ENCODE data around the gene PNKP.

Gene PNKP

GRCh38 chr19:49866933-49867782 lies at the start of gene PNKP (continued):
- TF ChIP-seq TSHZ1 (tag by site-specific recombination; IDR thresholded peaks at IDR 0.05; ENCODE audit: borderline replicate concordance), result no peak
- peak; percentile 90 for TF ChIP-seq ZNF335 (tag by site-specific recombination; conservative IDR thresholded peaks at IDR 0.05)
- TF ChIP-seq IKZF3 (tag by site-specific recombination; IDR thresholded peaks at IDR 0.05), result peak; percentile 86
- peak; percentile 95 for TF ChIP-seq SP2 (tag by site-specific recombination; IDR thresholded peaks at IDR 0.05)
- no peak for TF ChIP-seq ZNF510 (tag by site-specific recombination; IDR thresholded peaks at IDR 0.05; ENCODE audit: insufficient replicate concordance)
- peak; percentile 87; the same call in 1 of the 2 replicates for TF ChIP-seq ZBTB20 (tag by site-specific recombination; IDR thresholded peaks at IDR 0.05)
- TF ChIP-seq ZNF2 (tag by site-specific recombination; IDR thresholded peaks at IDR 0.05), result peak; percentile 59; the same call in 1 of the 2 replicates
- no peak for TF ChIP-seq REPIN1 (tag by site-specific recombination; IDR thresholded peaks at IDR 0.05; ENCODE audit: low read depth)
- TF ChIP-seq, protein P1, sequence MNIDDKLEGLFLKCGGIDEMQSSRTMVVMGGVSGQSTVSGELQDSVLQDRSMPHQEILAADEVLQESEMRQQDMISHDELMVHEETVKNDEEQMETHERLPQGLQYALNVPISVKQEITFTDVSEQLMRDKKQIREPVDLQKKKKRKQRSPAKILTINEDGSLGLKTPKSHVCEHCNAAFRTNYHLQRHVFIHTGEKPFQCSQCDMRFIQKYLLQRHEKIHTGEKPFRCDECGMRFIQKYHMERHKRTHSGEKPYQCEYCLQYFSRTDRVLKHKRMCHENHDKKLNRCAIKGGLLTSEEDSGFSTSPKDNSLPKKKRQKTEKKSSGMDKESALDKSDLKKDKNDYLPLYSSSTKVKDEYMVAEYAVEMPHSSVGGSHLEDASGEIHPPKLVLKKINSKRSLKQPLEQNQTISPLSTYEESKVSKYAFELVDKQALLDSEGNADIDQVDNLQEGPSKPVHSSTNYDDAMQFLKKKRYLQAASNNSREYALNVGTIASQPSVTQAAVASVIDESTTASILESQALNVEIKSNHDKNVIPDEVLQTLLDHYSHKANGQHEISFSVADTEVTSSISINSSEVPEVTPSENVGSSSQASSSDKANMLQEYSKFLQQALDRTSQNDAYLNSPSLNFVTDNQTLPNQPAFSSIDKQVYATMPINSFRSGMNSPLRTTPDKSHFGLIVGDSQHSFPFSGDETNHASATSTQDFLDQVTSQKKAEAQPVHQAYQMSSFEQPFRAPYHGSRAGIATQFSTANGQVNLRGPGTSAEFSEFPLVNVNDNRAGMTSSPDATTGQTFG (tag by site-specific recombination; IDR thresholded peaks at IDR 0.05; ENCODE audit: borderline replicate concordance), result no peak
- peak; percentile 94 for TF ChIP-seq KLF8 (tag by site-specific recombination; IDR thresholded peaks at IDR 0.05)
- TF ChIP-seq GLIS1 (tag by site-specific recombination; IDR thresholded peaks at IDR 0.05), result peak; percentile 91
- peak; percentile 90 for TF ChIP-seq GLIS2 (tag by site-specific recombination; IDR thresholded peaks at IDR 0.05)
- TF ChIP-seq ZNF629 (tag by site-specific recombination; IDR thresholded peaks at IDR 0.05), result peak; percentile 46; the same call in 1 of the 2 replicates
- TF ChIP-seq ZNF670 (tag by site-specific recombination; IDR thresholded peaks at IDR 0.05; ENCODE audit: low read depth), result no peak
- TF ChIP-seq ZBTB17 (tag by site-specific recombination; IDR thresholded peaks at IDR 0.05), result peak; percentile 80
- TF ChIP-seq ZNF776 (tag by site-specific recombination; IDR thresholded peaks at IDR 0.05; ENCODE audit: borderline replicate concordance), result no peak
- TF ChIP-seq KLF10 (tag by site-specific recombination; IDR thresholded peaks at IDR 0.05), result peak; percentile 88
- TF ChIP-seq ZNF791 (tag by site-specific recombination; IDR thresholded peaks at IDR 0.05), result no peak
- TF ChIP-seq, protein P2, sequence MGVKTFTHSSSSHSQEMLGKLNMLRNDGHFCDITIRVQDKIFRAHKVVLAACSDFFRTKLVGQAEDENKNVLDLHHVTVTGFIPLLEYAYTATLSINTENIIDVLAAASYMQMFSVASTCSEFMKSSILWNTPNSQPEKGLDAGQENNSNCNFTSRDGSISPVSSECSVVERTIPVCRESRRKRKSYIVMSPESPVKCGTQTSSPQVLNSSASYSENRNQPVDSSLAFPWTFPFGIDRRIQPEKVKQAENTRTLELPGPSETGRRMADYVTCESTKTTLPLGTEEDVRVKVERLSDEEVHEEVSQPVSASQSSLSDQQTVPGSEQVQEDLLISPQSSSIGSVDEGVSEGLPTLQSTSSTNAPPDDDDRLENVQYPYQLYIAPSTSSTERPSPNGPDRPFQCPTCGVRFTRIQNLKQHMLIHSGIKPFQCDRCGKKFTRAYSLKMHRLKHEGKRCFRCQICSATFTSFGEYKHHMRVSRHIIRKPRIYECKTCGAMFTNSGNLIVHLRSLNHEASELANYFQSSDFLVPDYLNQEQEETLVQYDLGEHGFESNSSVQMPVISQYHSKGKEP (tag by site-specific recombination; IDR thresholded peaks at IDR 0.05), result peak; percentile 65; the same call in 1 of the 2 replicates
- TF ChIP-seq, protein P3, sequence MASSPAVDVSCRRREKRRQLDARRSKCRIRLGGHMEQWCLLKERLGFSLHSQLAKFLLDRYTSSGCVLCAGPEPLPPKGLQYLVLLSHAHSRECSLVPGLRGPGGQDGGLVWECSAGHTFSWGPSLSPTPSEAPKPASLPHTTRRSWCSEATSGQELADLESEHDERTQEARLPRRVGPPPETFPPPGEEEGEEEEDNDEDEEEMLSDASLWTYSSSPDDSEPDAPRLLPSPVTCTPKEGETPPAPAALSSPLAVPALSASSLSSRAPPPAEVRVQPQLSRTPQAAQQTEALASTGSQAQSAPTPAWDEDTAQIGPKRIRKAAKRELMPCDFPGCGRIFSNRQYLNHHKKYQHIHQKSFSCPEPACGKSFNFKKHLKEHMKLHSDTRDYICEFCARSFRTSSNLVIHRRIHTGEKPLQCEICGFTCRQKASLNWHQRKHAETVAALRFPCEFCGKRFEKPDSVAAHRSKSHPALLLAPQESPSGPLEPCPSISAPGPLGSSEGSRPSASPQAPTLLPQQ (tag by site-specific recombination; IDR thresholded peaks at IDR 0.05), result peak; percentile 59
- TF ChIP-seq ZNF23 (tag by site-specific recombination; IDR thresholded peaks at IDR 0.05; ENCODE audit: borderline replicate concordance), result no peak
- TF ChIP-seq SCRT2 (tag by site-specific recombination; IDR thresholded peaks at IDR 0.05), result 0 out of 2 replicates have a peak, but pooled peaks have one; percentile 16
- no peak for TF ChIP-seq ZNF639 (tag by site-specific recombination; IDR thresholded peaks at IDR 0.05)
- TF ChIP-seq ZNF777 (tag by site-specific recombination; IDR thresholded peaks at IDR 0.05; ENCODE audit: borderline replicate concordance), result peak; percentile 95
- peak; percentile 44 for TF ChIP-seq ZNF843 (tag by site-specific recombination; IDR thresholded peaks at IDR 0.05)
- peak; percentile 78 for TF ChIP-seq ZNF704 (tag by site-specific recombination; IDR thresholded peaks at IDR 0.05)
- TF ChIP-seq KLF1 (tag by site-specific recombination; IDR thresholded peaks at IDR 0.05), result peak; percentile 88
- TF ChIP-seq ZNF621 (tag by site-specific recombination; IDR thresholded peaks at IDR 0.05), result no peak

Measured in HEK293 (cell line).